CD4-positive, alpha-beta memory T cell (primary cell): Measurements from ENCODE around the gene PAXX. TPM values are rescaled to one million over a fixed set of nuclear protein-coding genes. Genes with fewer than 3 reads are reported as not detected.

Experiments used
- CTCF ChIA-PET: fragments of 350-600 bp; sonication (Branson Sonifier 250); formaldehyde crosslinking; loops from one replicate; lab custom pipeline; 2021; ENCODE audit warnings: inconsistent platforms; ENCODE audit not compliant: partially characterized antibody; lab: Charles Lee
- POLR2A ChIA-PET: fragments of 350-600 bp; sonication (Branson Sonifier 250); formaldehyde crosslinking; loops from one replicate; lab custom pipeline; 2021; ENCODE audit not compliant: partially characterized antibody; lab: Charles Lee
- DNase-seq, 5 donors: peaks; one replicate each; pipeline versions ENCODE4 v3.0.0 to v3.0.0-alpha.2; 2020 to 2022; ENCODE audit warnings: mixed read lengths in 1 of 5
- H3K27ac ChIP-seq: one replicate; pipeline ENCODE4 v1.7.0; 2013; ENCODE audit warnings: low read depth, low read length
- H3K27me3 ChIP-seq: 2 replicates; pipeline ENCODE4 v1.7.0; 2013; ENCODE audit warnings: mild to moderate bottlenecking, low read length, moderate library complexity; ENCODE audit not compliant: insufficient read depth
- H3K36me3 ChIP-seq: 2 replicates; pipeline ENCODE4 v1.7.0; 2013; ENCODE audit warnings: mild to moderate bottlenecking, low read length, moderate library complexity; ENCODE audit not compliant: insufficient read depth
- H3K4me1 ChIP-seq: 2 replicates; pipeline ENCODE4 v1.7.0; 2013; ENCODE audit warnings: mild to moderate bottlenecking, low read length, moderate library complexity; ENCODE audit not compliant: insufficient read depth
- H3K4me3 ChIP-seq, 2 donors: one replicate each; pipeline ENCODE4 v1.7.0; 2013; ENCODE audit warnings: low read length in 2 of 2, mild to moderate bottlenecking in 1 of 2
- H3K9me3 ChIP-seq, 2 donors: one replicate each; pipeline ENCODE4 v1.7.0; 2013; ENCODE audit warnings: low read length in 2 of 2, control low read depth in 1 of 2; ENCODE audit not compliant: control insufficient read depth in 1 of 2
- H3K27ac Mint-ChIP-seq, 7 donors: one replicate each; pipeline ENCODE4 v1.8.0; 2020 to 2021; ENCODE audit warnings: mixed read lengths in 7 of 7, mild to moderate bottlenecking in 6 of 7, inconsistent platforms in 3 of 7, moderate library complexity in 3 of 7
- H3K27me3 Mint-ChIP-seq, 2 donors: one replicate each; pipeline ENCODE4 v1.8.0; 2020 to 2021; ENCODE audit warnings: mixed read lengths in 2 of 2
- H3K36me3 Mint-ChIP-seq, 2 donors: one replicate each; pipeline ENCODE4 v1.8.0; 2020 to 2021; ENCODE audit warnings: mixed read lengths in 2 of 2, inconsistent platforms in 1 of 2, mild to moderate bottlenecking in 1 of 2
- H3K4me1 Mint-ChIP-seq, 4 donors: one replicate each; pipeline ENCODE4 v1.8.0; 2020 to 2021; ENCODE audit warnings: mixed read lengths in 4 of 4, mild to moderate bottlenecking in 1 of 4
- H3K4me3 Mint-ChIP-seq, 8 donors: one replicate each; pipeline ENCODE4 v1.8.0; 2020 to 2021; ENCODE audit warnings: mixed read lengths in 8 of 8, mild to moderate bottlenecking in 7 of 8, moderate library complexity in 6 of 8, inconsistent platforms in 3 of 8
- H3K9me3 Mint-ChIP-seq, 8 donors: one replicate each; pipeline ENCODE4 v1.8.0; 2020 to 2021; ENCODE audit warnings: mixed read lengths in 8 of 8, mild to moderate bottlenecking in 5 of 8, inconsistent platforms in 3 of 8, moderate library complexity in 1 of 8
- intact Hi-C: fragments of 100-400 bp; cut with micrococcal nuclease; formaldehyde crosslinking; loops from one replicate; pipeline ENCODE4 v1.15.1; 2023
- polyA plus RNA-seq, 2 donors: library from polyadenylated mRNA; unstranded; fragments of 300-500 nt; fragmentation: Illumina TruSeq; gene quantifications; one replicate each; pipeline ENCODE4 v1.2.3, GENCODE V29; 2021
- total RNA-seq, 2 experiments: library from RNA; stranded (reverse); gene quantifications; one replicate each; pipeline ENCODE4 v1.2.3, GENCODE V29; 2021

PAXX gene
- total and polyA plus RNA-seq, 4 experiments from 2014 or later = 76.0 to 103 (median 97.5) TPM

- peaks cover 41% of the 10 kb centered on the region for H3K4me1 ChIP-seq
- H3K36me3 ChIP-seq = no peaks in the 10 kb centered on the region
- H3K9me3 ChIP-seq = no peaks in the 10 kb centered on the region
- H3K4me3 ChIP-seq = peak overlapping the region in 1 of 2 donors; percentile 9
- H3K4me3 Mint-ChIP-seq = peak overlapping the region in 6 of 8 donors; percentile 22 to 49 (median 46)
- intact Hi-C loops = loop anchor here (1.0 to 10.0 kb wide), 4 partner anchors 15 to 186 kb away; partner anchors contain the start of genes ABCA2, PAXX, TMEM141 and TRAF2
- H3K27ac Mint-ChIP-seq = peak overlapping the region in 1 of 7 donors; percentile 22
- H3K27me3 ChIP-seq = no peaks in the 10 kb centered on the region
- peak overlapping the region; percentile 2 for H3K27ac ChIP-seq
- DNase-seq = no peak
- POLR2A ChIA-PET = interaction anchor here (0.8 to 6.3 kb wide), 8 partner anchors 12 to 57 kb away, joined by 3 to 57 read pairs (median 4); partner anchors contain the start of genes CLIC3 and PAXX
- H3K4me1 Mint-ChIP-seq = peaks cover 11 to 32% (median 23%) of the 10 kb centered on the region in 4 donors
- H3K9me3 Mint-ChIP-seq = no peaks in the 10 kb centered on the region
- H3K27me3 Mint-ChIP-seq = no peaks in the 10 kb centered on the region
- H3K36me3 Mint-ChIP-seq = no peaks in the 10 kb centered on the region
- CTCF ChIA-PET = interaction anchor here (0.7 kb wide), 1 partner anchor 54 kb away, joined by 3 read pairs; the partner anchor contains the start of gene FUT7
Measured at GRCh38 chr9:136977649-136978072, 14.6 kb upstream of the PAXX start.

DNA sequence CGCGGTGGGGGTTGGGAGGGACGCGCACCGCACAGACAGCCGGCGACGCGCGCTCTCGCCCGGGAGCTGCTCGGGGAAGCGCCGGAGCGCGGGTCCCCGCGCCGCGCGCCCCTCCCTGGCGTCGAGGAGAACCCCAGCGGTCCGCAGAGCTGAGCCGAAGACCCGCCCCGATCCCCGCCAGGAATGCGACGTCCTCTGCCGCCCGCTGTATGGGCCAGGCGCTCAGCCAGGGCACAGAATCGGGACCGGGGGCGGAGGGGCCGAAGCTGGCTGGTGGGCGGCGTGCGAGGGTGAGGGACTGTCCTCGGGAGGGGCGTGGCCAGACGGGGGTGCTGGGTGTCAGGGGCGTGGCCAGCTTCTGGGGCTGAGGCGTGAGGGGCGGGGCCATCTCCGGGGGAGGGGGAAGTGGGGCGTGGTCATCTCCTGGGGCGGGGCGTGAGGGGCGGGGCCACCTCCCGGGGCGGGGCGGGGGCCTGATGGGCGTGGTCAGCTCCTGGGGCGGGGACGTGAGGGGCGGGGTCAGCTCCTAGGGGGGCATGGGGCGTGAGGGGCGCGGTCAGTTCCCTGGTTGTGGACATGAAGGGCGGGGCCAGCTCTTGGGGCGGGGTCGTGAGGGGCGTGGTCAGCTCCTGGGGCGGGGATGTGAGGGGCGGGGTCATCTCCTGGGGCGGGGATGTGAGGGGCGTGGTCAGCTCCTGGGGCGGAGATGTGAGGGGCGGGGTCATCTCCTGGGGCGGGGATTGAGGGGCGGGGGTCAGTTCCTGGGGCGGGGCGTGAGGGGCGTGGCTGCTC lies 14.0 kb upstream of the PAXX start:
- Mint-ChIP-seq H3K4me3 (peak overlapping the region in 5 of 8 donors; percentile 24 to 61 (median 47)), H3K27me3 (no peaks in the 10 kb centered on the region), H3K36me3 (no peaks in the 10 kb centered on the region), H3K27ac (no peak overlapping the region), H3K9me3 (no peaks in the 10 kb centered on the region), H3K4me1 (peaks cover 11 to 32% (median 23%) of the 10 kb centered on the region in 4 donors)
- no peaks in the 10 kb centered on the region for H3K27me3 ChIP-seq
- ChIA-PET CTCF (interaction anchor here (0.7 kb wide), 1 partner anchor 54 kb away, joined by 3 read pairs; the partner anchor contains the start of gene FUT7), POLR2A (interaction anchor here (0.8 to 6.3 kb wide), 9 partner anchors 10 to 57 kb away, joined by 3 to 57 read pairs (median 4); partner anchors contain the start of genes CLIC3 and PAXX)
- peaks cover 41% of the 10 kb centered on the region for H3K4me1 ChIP-seq
- H3K27ac ChIP-seq = peak overlapping the region; percentile 2
- H3K36me3 ChIP-seq = no peaks in the 10 kb centered on the region
- peak; percentile 66 to 81 (median 69) for DNase-seq
- H3K9me3 ChIP-seq = no peaks in the 10 kb centered on the region
- peak overlapping the region in 1 of 2 donors; percentile 9 for H3K4me3 ChIP-seq
- intact Hi-C loops = loop anchor here (1.0 to 10.0 kb wide), 4 partner anchors 15 to 187 kb away; partner anchors contain the start of genes ABCA2, PAXX, TMEM141 and TRAF2

GRCh38 chr9:136978865-136979544 lies 13.2 kb upstream of the PAXX start:
- POLR2A ChIA-PET = interaction anchor here (1.0 to 6.3 kb wide), 8 partner anchors 11 to 56 kb away, joined by 3 to 57 read pairs (median 4); partner anchors contain the start of genes CLIC3 and PAXX
- Mint-ChIP-seq H3K27me3 (peaks cover 4% of the 10 kb centered on the region in 2 donors), H3K4me3 (no peak overlapping the region), H3K27ac (peak overlapping the region in 1 of 7 donors; percentile 17), H3K36me3 (no peaks in the 10 kb centered on the region), H3K4me1 (peaks cover 14 to 35% (median 25%) of the 10 kb centered on the region in 4 donors), H3K9me3 (no peaks in the 10 kb centered on the region)
- Histone ChIP-seq H3K4me1 (peaks cover 35% of the 10 kb centered on the region), H3K36me3 (no peaks in the 10 kb centered on the region), H3K4me3 (no peak overlapping the region), H3K9me3 (no peaks in the 10 kb centered on the region), H3K27ac (no peak overlapping the region), H3K27me3 (peaks cover 5% of the 10 kb centered on the region)
- intact Hi-C loops = loop anchor here (1.0 to 10.0 kb wide), 4 partner anchors 14 to 188 kb away; partner anchors contain the start of genes ABCA2, PAXX, TMEM141 and TRAF2
- CTCF ChIA-PET = no interaction called here
- no peak for DNase-seq

GRCh38 chr9:136979769-136980587 lies 12.2 kb upstream of the PAXX start:
- peak overlapping the region in 1 of 8 donors; percentile 48 for H3K4me3 Mint-ChIP-seq
- H3K36me3 ChIP-seq = no peaks in the 10 kb centered on the region
- no peaks in the 10 kb centered on the region for H3K9me3 Mint-ChIP-seq
- peaks cover 26% of the 10 kb centered on the region for H3K4me1 ChIP-seq
- peaks cover 11 to 28% (median 20%) of the 10 kb centered on the region in 4 donors for H3K4me1 Mint-ChIP-seq
- ChIA-PET POLR2A (interaction anchor here (6.3 kb wide), 1 partner anchor 14 kb away, joined by 57 read pairs; the partner anchor contains the start of genes CLIC3 and PAXX), CTCF (no interaction called here)
- no peaks in the 10 kb centered on the region for H3K9me3 ChIP-seq
- DNase-seq = no peak
- H3K27me3 Mint-ChIP-seq = peaks cover 5 to 6% of the 10 kb centered on the region in 2 donors
- no peak overlapping the region for H3K27ac ChIP-seq
- peak overlapping the region in 2 of 7 donors; percentile 17 to 42 for H3K27ac Mint-ChIP-seq
- intact Hi-C loops = loop anchor here (2.0 to 10.0 kb wide), 2 partner anchors 13 to 45 kb away; partner anchors contain the start of genes ABCA2 and PAXX
- H3K27me3 ChIP-seq = peaks cover 5% of the 10 kb centered on the region
- H3K4me3 ChIP-seq = no peak overlapping the region
- H3K36me3 Mint-ChIP-seq = no peaks in the 10 kb centered on the region

DNA sequence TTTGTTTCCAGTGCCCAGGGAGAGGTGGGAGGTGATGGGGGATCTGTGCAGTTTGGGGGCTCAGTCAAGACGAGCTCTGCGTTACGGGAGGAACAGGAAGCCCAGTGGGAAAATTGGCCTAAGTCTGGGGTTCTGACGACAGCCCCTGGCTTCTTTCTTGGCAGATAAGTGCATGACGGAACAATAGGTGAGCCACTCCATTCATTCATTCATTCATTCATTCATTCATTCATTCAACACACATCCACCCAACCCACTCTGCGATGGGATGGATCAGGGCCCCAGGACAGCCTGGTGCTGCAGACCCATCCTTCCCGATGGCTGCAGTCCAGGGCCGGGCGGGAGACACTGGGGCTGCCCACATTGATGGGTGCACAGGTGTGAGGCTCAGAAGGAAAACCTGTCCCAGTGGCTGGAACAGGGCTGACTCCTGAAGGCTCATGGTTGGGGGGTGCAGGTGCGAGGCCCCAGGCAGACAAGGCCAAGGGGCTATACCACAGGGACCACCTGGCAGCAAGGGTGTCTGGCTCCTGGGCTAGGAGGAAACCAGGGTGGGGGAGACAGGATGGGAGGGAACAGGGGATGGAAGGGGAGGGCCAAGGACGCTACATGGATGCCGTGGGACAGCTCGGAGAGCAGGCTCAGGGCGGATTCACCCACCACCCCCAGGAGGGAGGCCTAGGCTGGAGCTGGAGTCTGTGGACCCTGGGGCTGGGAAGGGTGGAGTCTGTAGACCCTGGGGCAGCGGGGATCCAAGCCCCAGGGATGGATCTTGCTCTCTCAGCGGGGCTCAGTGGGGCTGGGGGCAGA lies 11.3 kb upstream of the PAXX start:
- H3K4me1 ChIP-seq = peaks cover 17% of the 10 kb centered on the region
- no peaks in the 10 kb centered on the region for H3K9me3 Mint-ChIP-seq
- ChIA-PET POLR2A (interaction anchor here (6.3 kb wide), 1 partner anchor 13 kb away, joined by 57 read pairs; the partner anchor contains the start of genes CLIC3 and PAXX), CTCF (interaction anchor here (0.9 kb wide), 1 partner anchor 10 kb away, joined by 3 read pairs; no protein-coding TSS in a partner anchor)
- DNase-seq = no peak
- intact Hi-C loops = no loop called here
- peak overlapping the region in 1 of 8 donors; percentile 15 for H3K4me3 Mint-ChIP-seq
- peaks cover 6 to 19% (median 12%) of the 10 kb centered on the region in 4 donors for H3K4me1 Mint-ChIP-seq
- peaks cover 5 to 6% of the 10 kb centered on the region in 2 donors for H3K27me3 Mint-ChIP-seq
- no peaks in the 10 kb centered on the region for H3K36me3 Mint-ChIP-seq
- no peaks in the 10 kb centered on the region for H3K9me3 ChIP-seq
- no peak overlapping the region for H3K4me3 ChIP-seq
- H3K27ac Mint-ChIP-seq = peak overlapping the region in 1 of 7 donors; percentile 17
- H3K36me3 ChIP-seq = no peaks in the 10 kb centered on the region
- peaks cover 5% of the 10 kb centered on the region for H3K27me3 ChIP-seq
- H3K27ac ChIP-seq = no peak overlapping the region
